Measurements from ENCODE around the gene PPM1M.
A peak's percentile ranks its signal among the peaks of the same experiment; 100 is the strongest.

The PPM1M gene

GRCh38 chr3:52245322-52246263, at the start of gene PPM1M:
PPM1M (plus strand) TSS chr3:52245759; CDS start chr3:52245825, 66 bp downstream.
- peak; percentile 80 for DNase-seq

GRCh38 chr3:52195823-52196331, 49.7 kb upstream of the PPM1M start:
- DNase-seq, result no peak

- DNase-seq, result no peak
These were observed 48.6 kb upstream of the PPM1M start for GRCh38 chr3:52196977-52197376.

- no peak for DNase-seq
These were observed 48.1 kb upstream of the PPM1M start for GRCh38 chr3:52197499-52197841.

GRCh38 chr3:52197842-52198625, 47.5 kb upstream of the PPM1M start, which contains the start of gene ALAS1:
ALAS1 (plus strand) TSS chr3:52198160; CDS start chr3:52199242, 1,082 bp downstream.
- peak; percentile 93 for DNase-seq

GRCh38 chr3:52198643-52199608, 46.6 kb upstream of the PPM1M start:
- DNase-seq, result no peak

GRCh38 chr3:52200981-52201679, 44.4 kb upstream of the PPM1M start:
- DNase-seq, result no peak

- DNase-seq, result no peak
These were observed 43.0 kb upstream of the PPM1M start for GRCh38 chr3:52202384-52203077.

GRCh38 chr3:52203701-52204100, 41.9 kb upstream of the PPM1M start:
- DNase-seq, result no peak

- DNase-seq, result no peak
These were observed 41.1 kb upstream of the PPM1M start for GRCh38 chr3:52204337-52205073.

GRCh38 chr3:52205727-52206372, 39.7 kb upstream of the PPM1M start:
- DNase-seq, result no peak

GRCh38 chr3:52208556-52208955, 37.0 kb upstream of the PPM1M start:
- no peak for DNase-seq

GRCh38 chr3:52210037-52210436, 35.5 kb upstream of the PPM1M start:
- no peak for DNase-seq

GRCh38 chr3:52210550-52211046, 35.0 kb upstream of the PPM1M start:
- no peak for DNase-seq

GRCh38 chr3:52211268-52211891, 34.2 kb upstream of the PPM1M start:
- DNase-seq, result no peak

GRCh38 chr3:52213005-52213404, 32.6 kb upstream of the PPM1M start:
- no peak for DNase-seq

- DNase-seq, result no peak
These were observed 31.7 kb upstream of the PPM1M start for GRCh38 chr3:52213901-52214300.

GRCh38 chr3:52215351-52215750, 30.2 kb upstream of the PPM1M start:
- no peak for DNase-seq
